ENCODE data around the gene GPR176. TPM values are rescaled to one million over a fixed set of nuclear protein-coding genes. Genes with fewer than 3 reads are reported as not detected.

The GPR176 gene
- polyA plus RNA-seq, 3 donors = 0.08 to 0.18 TPM; not detected in 1

- no peak for DNase-seq
- H3K27me3 ChIP-seq (ENCODE audit: control insufficient read depth in 2 of 2, insufficient read depth in 2 of 2, low read length in 2 of 2) = no peaks in the 10 kb centered on the region
- intact Hi-C loops (cut with micrococcal nuclease) = no loop called here
- Mint-ChIP-seq H3K27ac (no peak overlapping the region), H3K4me1 (no peaks in the 10 kb centered on the region), H3K27me3 (ENCODE audit: low read depth in 3 of 3) (peaks cover 0 to 7% (median 5%) of the 10 kb centered on the region in 3 donors), H3K36me3 (no peaks in the 10 kb centered on the region), H3K9me3 (peaks cover 0 to 2% (median 0%) of the 10 kb centered on the region in 7 donors), H3K4me3 (no peak overlapping the region)
- H4K20me1 ChIP-seq (ENCODE audit: insufficient read depth, low read length) = no peaks in the 10 kb centered on the region
- no peaks in the 10 kb centered on the region for H3K9me3 ChIP-seq (replicated peaks in 1 of 2; ENCODE audit: control insufficient read depth in 1 of 2, insufficient read depth in 1 of 2, low read length in 2 of 2)
- no peak for TF ChIP-seq CTCF (IDR thresholded peaks at IDR 0.05)
- H3K9ac ChIP-seq (ENCODE audit: insufficient read depth, low read length, poor library complexity, severe bottlenecking) = no peak overlapping the region
- H3K4me3 ChIP-seq (replicated peaks in 1 of 3; ENCODE audit: low read depth in 2 of 3, low read length in 3 of 3) = no peak overlapping the region
- no peak overlapping the region for H2AFZ ChIP-seq (ENCODE audit: insufficient read depth, low read depth, low read length, poor library complexity, severe bottlenecking)
- H3K27ac ChIP-seq (ENCODE audit: low read depth in 1 of 2, low read length in 2 of 2) = no peak overlapping the region
- H3K4me2 ChIP-seq (replicated peaks; ENCODE audit: extremely low read depth, low read length, poor library complexity, severe bottlenecking) = no peak overlapping the region
- no CpG with 5 or more reads among the region's 1 CpG for WGBS (ENCODE audit: insufficient coverage)
- H3K36me3 ChIP-seq (replicated peaks in 1 of 2; ENCODE audit: control insufficient read depth in 1 of 2, insufficient read depth in 2 of 2, low read length in 2 of 2) = no peaks in the 10 kb centered on the region
- no peaks in the 10 kb centered on the region for H3K79me2 ChIP-seq (ENCODE audit: insufficient read depth, low read length)
- H3K4me1 ChIP-seq (ENCODE audit: control insufficient read depth in 1 of 2, insufficient read depth in 2 of 2, low read length in 2 of 2) = no peaks in the 10 kb centered on the region
Observed at GRCh38 chr15:39864116-39864515, 56.0 kb downstream of the GPR176 start.

- TF ChIP-seq CTCF (IDR thresholded peaks at IDR 0.05) = no peak
Observed at GRCh38 chr15:39860871-39861270, 59.2 kb downstream of the GPR176 start.

More at GRCh38 chr15:39860871-39861270, 59.2 kb downstream of the GPR176 start:
- no peak overlapping the region for H3K27ac ChIP-seq (ENCODE audit: low read depth in 1 of 2, low read length in 2 of 2)
- H3K27me3 ChIP-seq (ENCODE audit: control insufficient read depth in 2 of 2, insufficient read depth in 2 of 2, low read length in 2 of 2) = no peaks in the 10 kb centered on the region
- H3K79me2 ChIP-seq (ENCODE audit: insufficient read depth, low read length) = no peaks in the 10 kb centered on the region
- Mint-ChIP-seq H3K36me3 (no peaks in the 10 kb centered on the region), H3K4me3 (no peak overlapping the region), H3K4me1 (peaks cover 3% of the 10 kb centered on the region), H3K27me3 (ENCODE audit: low read depth in 3 of 3) (peaks cover 2 to 3% (median 3%) of the 10 kb centered on the region in 3 donors), H3K27ac (no peak overlapping the region), H3K9me3 (peaks cover 0 to 8% (median 0%) of the 10 kb centered on the region in 7 donors)
- H3K4me2 ChIP-seq (replicated peaks; ENCODE audit: extremely low read depth, low read length, poor library complexity, severe bottlenecking) = no peak overlapping the region
- no peaks in the 10 kb centered on the region for H3K9me3 ChIP-seq (replicated peaks in 1 of 2; ENCODE audit: control insufficient read depth in 1 of 2, insufficient read depth in 1 of 2, low read length in 2 of 2)
- intact Hi-C loops (cut with micrococcal nuclease) = no loop called here
- DNase-seq = no peak
- WGBS (ENCODE audit: insufficient coverage) = no CpG with 5 or more reads among the region's 1 CpG
- H4K20me1 ChIP-seq (ENCODE audit: insufficient read depth, low read length) = no peaks in the 10 kb centered on the region
- no peak overlapping the region for H2AFZ ChIP-seq (ENCODE audit: insufficient read depth, low read depth, low read length, poor library complexity, severe bottlenecking)
- no peak overlapping the region for H3K9ac ChIP-seq (ENCODE audit: insufficient read depth, low read length, poor library complexity, severe bottlenecking)
- no peaks in the 10 kb centered on the region for H3K4me1 ChIP-seq (ENCODE audit: control insufficient read depth in 1 of 2, insufficient read depth in 2 of 2, low read length in 2 of 2)
- no peak overlapping the region for H3K4me3 ChIP-seq (replicated peaks in 1 of 3; ENCODE audit: low read depth in 2 of 3, low read length in 3 of 3)
- no peaks in the 10 kb centered on the region for H3K36me3 ChIP-seq (replicated peaks in 1 of 2; ENCODE audit: control insufficient read depth in 1 of 2, insufficient read depth in 2 of 2, low read length in 2 of 2)
